GM18861 (cell line): ENCODE data around the gene PTCD1.

ENCODE experiments used
- ATAC-seq: cut with Tn5 transposase; IDR thresholded peaks from one replicate; pipeline ENCODE4 v1.9.1; 2021; ENCODE audit not compliant: unreplicated experiment

Gene PTCD1

DNA sequence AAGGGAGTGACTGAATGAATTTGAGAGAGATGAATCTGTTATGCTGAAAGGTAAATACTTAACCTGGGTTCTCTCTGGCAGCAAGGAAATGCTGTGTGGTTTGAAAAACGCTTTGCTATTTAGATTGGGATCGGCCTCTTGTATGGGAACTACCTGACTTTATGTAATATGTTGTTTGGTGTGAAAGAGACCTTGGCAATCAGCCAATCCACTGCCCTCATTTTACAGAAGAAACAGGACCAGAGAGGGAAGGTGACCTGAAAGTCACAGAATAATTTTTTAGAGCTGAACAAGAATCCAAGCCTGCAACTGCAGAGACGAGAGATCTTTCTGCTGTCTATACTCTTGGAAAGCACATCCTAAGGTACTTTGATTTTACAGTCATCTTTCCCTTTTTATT, 28.8 kb downstream of the PTCD1 start:
- ATAC-seq: no peak

- ATAC-seq: peak; percentile 1
Observed at GRCh38 chr7:99409192-99409572, 29.4 kb downstream of the PTCD1 start.

- peak; percentile 75 for ATAC-seq
Observed at GRCh38 chr7:99408379-99409191, 30.0 kb downstream of the PTCD1 start, which contains the start of the genes BUD31 and PDAP1. Gene BUD31, plus strand, starts transcription at chr7:99408969. Its CDS starts 2,124 bp downstream, at chr7:99411093. Gene PDAP1, minus strand, starts transcription at chr7:99408597. Its CDS starts 49 bp downstream, at chr7:99408548.

- ATAC-seq: no peak
Observed at GRCh38 chr7:99407872-99408378, 30.7 kb downstream of the PTCD1 start.

DNA sequence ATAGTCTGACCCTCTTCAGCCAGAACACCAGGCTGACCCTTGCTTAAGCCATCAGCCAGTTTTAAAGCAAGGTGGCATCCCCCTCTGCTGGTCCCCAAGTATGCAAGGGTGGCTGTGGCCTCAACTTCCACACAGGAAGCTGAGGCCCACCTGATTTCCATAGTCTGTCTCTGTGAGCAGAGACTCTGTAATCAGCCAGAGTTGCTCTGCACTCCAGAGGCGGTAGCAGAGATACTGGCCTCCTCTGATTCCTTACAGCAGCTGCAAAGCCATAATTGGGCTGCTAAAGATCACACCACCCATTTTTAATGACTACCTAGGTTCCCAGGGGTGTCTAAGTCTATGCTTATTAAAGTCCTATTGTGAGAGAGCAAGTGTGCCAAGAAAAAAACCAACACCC, 32.0 kb downstream of the PTCD1 start:
- ATAC-seq: no peak

DNA sequence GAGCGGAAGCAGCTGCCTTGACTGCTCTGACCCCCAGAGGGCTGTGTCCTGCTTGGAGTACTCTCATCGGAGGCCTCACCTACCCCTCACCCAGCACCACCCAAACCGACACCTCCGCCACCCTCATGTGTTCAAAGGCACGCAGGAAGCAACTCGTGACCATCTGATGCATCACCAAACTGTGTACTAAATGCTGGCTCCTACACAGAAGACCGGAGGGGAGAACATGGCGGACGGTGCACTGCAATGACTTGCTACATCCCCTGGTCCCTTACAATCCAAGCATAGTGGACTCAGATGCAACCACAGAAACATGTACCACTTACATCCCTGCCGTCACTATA, 33.6 kb downstream of the PTCD1 start:
- ATAC-seq: no peak

GRCh38 chr7:99404235-99404976, 34.2 kb downstream of the PTCD1 start:
- no peak for ATAC-seq

GRCh38 chr7:99403764-99404163, 34.8 kb downstream of the PTCD1 start:
- ATAC-seq: no peak

GRCh38 chr7:99402854-99403253, 35.7 kb downstream of the PTCD1 start:
- ATAC-seq: no peak

GRCh38 chr7:99399597-99399996, 39.0 kb downstream of the PTCD1 start:
- no peak for ATAC-seq

- no peak for ATAC-seq
Observed at GRCh38 chr7:99398891-99399445, 39.6 kb downstream of the PTCD1 start.

GRCh38 chr7:99397297-99397983, 41.2 kb downstream of the PTCD1 start:
- no peak for ATAC-seq

GRCh38 chr7:99396418-99397296, 41.9 kb downstream of the PTCD1 start:
- no peak for ATAC-seq

DNA sequence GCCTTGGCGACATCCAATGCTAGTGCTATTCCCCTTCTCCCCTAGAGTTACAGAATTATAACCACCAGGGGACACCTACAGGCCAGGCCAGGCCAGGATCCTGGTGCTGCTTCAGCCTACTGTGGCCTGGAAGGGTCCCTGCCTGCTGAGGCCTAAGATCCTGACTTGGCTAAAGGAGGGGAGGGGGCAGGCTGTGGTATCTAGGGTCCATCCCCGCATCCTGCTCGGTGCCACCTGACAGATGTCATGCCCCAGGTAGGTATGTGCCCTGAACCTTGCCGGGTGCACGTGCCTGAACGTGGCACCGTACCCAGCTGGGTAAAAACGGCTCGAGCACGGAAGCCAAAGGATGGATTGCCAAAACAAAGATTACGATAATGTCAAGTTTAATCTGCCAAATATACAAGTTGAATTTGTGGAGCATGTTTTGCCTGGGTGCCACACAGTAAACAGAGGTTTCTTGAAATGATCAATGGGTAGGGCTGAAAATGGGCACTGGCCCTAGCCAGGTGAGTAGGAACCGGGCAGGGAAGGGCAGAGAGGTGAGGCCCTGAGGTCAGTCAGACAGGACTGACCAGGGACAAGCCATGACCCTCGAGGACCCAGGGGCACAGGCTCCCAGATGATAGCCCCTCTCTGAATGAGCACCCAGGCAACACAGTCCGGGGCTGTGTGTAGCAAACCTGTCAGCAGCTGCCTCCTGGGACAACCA, 42.8 kb downstream of the PTCD1 start:
- ATAC-seq: no peak

GRCh38 chr7:99394188-99394502, 44.5 kb downstream of the PTCD1 start:
- ATAC-seq: no peak

DNA sequence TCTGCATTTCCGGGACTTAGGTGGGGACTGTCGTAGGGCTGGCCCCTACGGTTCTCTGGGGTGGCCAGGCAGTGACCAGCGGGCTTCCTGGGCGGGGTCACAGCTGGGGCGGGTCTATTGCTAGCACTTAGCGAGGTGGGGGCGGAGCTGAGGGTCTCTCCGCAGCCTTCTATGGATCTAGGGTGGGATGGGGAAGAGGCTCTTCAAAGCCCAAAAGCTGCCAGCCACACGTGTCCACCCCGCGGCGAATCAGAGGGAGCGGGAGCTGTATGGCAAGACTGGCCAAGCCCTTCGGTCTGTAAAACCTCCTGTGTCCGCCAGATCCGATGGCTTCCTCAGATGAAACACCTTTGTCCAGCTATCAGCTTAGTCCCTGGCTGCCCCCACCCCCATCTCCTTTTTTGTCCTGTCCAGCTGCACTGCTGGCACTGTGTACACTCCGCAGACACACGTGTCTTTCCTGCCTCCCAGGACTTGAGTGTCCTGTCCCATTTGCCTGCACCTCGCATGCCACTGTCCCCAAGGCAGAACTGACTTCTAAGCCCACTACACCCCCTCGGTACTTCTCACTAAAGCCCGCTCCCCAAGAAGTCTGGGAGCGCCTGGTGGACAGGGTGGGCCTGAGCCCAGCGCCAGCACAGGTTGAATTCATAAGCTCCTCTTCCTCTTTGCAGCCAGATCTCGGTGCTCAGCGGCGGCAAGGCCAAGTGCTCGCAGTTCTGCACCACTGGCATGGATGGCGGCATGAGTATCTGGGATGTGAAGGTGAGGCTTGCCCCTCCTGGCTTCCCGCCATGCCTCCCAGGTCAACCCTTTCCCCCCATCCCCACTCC, 45.0 kb downstream of the PTCD1 start:
- ATAC-seq: no peak

DNA sequence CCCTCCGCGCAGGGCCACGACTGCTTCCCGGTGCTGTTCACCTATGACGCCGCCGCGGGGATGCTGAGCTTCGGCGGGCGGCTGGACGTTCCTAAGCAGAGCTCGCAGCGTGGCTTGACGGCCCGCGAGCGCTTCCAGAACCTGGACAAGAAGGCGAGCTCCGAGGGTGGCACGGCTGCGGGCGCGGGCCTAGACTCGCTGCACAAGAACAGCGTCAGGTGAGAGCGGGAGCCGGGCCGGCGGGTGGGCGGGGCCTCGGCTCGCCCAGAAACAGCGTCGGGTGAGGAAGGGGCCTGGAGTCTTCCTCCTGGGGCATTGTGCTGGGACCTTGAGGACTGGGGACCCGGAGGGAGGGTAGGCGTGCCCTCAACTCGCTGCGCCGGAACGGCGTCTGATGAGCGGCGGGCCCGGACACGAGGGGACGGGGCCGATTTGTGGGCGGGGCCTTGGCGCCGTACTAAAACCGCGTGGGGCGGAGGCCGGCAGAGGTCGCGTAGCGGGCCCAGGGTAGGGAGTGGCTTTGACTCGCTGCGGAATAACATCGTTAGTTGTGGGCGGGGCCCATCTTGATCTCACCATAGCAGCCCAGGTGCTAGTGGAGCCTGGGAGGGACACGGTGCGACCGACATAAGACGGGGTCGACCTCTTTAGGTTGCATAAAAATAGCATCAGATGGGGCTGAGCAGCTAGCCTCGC, 45.8 kb downstream of the PTCD1 start:
- no peak for ATAC-seq

DNA sequence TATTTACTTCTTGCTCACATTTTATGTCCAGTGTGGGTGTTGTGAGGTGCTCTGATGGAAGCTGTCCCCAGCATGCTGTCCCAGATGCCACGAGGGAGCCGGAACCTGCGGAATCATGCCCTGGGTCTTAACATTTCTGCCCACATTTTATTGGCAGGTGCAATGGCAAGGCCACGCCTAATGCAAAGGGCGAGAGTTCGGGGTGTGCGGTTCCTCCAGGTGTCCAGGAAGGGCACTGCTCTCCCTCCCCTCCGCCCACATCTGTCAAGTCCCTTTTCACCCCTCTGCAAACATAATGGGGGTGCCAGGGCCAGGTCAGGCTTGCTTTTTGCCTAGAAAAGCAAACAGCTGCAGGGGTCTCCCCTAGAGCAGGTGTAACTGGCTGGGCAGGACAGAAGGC, 46.6 kb downstream of the PTCD1 start:
- no peak for ATAC-seq
